ENCODE results near the gene P2RY6.

DNA sequence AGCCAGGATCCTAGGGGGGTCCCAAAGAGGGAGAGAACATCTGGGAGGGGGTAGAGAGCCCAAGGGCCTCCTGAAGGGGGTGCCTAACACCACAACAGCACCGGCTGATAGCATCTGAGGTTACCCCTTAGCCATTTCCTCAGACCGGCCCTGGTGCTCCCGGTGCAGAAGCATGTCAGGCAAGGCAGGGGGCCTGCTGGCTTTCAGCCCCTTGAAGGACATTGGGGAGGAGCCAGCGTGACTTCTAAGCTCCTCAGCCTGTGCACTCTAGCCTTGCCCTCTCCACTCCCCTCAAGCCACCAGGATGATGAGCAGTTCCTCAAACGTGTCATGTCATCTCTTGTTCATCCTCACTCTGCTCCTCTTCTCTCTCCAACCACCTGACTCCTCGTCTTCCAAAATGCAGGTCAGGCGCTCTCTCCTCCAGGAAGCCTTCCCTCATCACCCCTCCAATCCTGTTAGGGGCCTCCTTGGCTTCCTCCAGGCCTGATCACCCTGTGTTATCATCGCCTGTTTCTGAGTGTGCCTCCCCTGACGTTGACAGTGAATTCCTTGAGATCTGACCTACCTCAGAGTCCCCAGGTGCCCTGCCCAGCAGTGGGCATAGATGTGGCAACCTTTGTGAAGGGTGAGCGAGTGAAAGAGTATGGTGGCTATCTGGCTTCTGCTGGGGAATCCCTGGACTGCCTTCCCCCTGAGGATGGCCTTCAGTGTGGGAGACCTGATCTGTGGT lies 48.0 kb upstream of the P2RY6 start:
- TF ChIP-seq, protein P1, sequence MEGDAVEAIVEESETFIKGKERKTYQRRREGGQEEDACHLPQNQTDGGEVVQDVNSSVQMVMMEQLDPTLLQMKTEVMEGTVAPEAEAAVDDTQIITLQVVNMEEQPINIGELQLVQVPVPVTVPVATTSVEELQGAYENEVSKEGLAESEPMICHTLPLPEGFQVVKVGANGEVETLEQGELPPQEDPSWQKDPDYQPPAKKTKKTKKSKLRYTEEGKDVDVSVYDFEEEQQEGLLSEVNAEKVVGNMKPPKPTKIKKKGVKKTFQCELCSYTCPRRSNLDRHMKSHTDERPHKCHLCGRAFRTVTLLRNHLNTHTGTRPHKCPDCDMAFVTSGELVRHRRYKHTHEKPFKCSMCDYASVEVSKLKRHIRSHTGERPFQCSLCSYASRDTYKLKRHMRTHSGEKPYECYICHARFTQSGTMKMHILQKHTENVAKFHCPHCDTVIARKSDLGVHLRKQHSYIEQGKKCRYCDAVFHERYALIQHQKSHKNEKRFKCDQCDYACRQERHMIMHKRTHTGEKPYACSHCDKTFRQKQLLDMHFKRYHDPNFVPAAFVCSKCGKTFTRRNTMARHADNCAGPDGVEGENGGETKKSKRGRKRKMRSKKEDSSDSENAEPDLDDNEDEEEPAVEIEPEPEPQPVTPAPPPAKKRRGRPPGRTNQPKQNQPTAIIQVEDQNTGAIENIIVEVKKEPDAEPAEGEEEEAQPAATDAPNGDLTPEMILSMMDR (optimal IDR thresholded peaks at IDR 0.05 in 1 of 3, IDR thresholded peaks at IDR 0.05 in 1 of 3, conservative IDR thresholded peaks at IDR 0.05 in 1 of 3; ENCODE audit: extremely low read depth in 1 of 3, insufficient read depth in 2 of 3, low read length in 3 of 3) = no peak
- TF ChIP-seq EZH2 (IDR thresholded peaks at IDR 0.05; ENCODE audit: low read length) = no peak

Data from keratinocyte (primary cell).